ENCODE data around the gene SDHAF2. TPM values are rescaled to one million over a fixed set of nuclear protein-coding genes. Genes with fewer than 3 reads are reported as not detected.
"Not testable (repeated sequence)": the region's sequence is repeated elsewhere in the genome, so short reads cannot be mapped to it uniquely, and the experiment has no call there.

SDHAF2 gene
- 27.9 TPM for total RNA-seq
- long read RNA-seq, transcript SDHAF2-201 (4 exons, 2,033 nt), result major isoform, 44 of 52 reads
- long read RNA-seq, partial matches to known transcripts, result 2 of 52 reads
- long read RNA-seq, other reads (novel, unspliced or antisense), result 0 of 52 reads

DNA sequence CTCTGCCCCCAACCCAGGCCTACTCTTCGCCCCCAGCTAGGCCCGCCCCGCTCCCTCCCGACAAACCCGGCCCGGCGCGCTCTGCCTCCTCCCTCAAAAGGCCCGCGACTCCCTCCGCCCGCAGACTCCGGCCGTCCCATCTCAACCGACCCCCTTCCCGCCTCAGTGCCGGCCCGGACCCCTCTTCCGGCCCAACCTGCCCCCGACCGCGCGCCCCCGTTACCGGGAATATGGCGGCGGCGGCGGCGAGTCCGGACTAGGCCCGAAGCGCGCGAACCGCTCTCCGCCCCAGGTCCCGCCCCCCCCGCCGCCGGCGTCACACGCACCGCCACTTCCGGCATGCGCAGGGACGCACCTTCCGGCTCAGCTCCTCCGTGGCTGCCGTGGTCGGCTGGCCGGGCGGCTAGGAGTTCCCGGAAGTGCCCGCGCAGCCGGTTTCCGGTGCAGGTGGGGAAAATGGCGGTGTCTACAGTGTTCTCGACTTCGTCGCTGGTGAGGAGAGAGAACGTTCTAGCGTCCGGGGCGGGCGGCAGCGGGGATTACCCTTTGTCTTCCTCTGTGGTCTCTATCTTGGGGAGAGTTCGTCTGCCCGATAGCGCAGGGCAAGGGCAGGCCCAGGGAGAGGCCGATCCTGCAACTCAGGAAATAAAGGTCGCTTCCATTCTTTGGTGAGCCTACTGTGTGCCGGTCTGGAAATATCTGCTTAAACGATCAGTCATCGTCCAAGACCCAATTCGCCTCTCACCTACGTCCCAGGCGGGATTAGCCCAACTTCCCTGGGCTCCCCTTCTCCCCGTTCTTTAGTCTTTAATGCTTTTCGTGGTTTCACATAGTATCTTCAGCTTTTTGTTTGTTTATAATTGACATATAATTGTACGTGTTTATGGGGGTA is at the start of gene SDHAF2, which contains the start of gene CPSF7:
SDHAF2 (plus strand) TSS at position 434 of the 892 bp plus-strand sequence; CDS start at position 457, 23 bp downstream.
CPSF7 (minus strand) TSS at position 285 of the 892 bp plus-strand sequence. CDS start 740 bp downstream, outside the sequence.
- peak; percentile 99 for DNase-seq (ENCODE audit: low spot score)
- intact Hi-C loops (cut with DNase I), result loop anchor here (1.0 kb wide), 1 partner anchor 38 kb away; the partner anchor contains the start of gene TMEM216

DNA sequence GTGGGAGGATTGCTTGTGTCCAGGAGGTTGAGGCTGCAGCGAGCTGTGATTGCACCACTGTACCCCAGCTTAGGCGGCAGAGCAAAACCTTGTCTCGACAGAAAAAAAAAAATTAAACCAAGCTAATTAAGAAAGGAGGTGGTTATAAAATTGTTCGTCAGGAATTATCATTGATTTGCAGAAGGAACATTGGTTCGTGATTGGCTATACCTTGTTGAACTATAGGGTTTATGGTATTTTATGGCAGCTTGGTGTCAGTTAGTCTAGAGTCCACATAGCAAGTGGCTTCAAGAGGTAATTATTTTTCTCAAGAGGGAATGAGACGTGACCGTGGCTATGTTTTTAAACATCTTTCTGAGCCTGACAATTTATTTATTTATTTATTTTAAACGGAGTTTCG is 49.0 kb upstream of the SDHAF2 start:
- intact Hi-C loops (cut with DNase I), result loop anchor here (10.0 kb wide), 1 partner anchor 126 kb away; no protein-coding TSS in a partner anchor
- DNase-seq (ENCODE audit: low spot score), result no peak

DNA sequence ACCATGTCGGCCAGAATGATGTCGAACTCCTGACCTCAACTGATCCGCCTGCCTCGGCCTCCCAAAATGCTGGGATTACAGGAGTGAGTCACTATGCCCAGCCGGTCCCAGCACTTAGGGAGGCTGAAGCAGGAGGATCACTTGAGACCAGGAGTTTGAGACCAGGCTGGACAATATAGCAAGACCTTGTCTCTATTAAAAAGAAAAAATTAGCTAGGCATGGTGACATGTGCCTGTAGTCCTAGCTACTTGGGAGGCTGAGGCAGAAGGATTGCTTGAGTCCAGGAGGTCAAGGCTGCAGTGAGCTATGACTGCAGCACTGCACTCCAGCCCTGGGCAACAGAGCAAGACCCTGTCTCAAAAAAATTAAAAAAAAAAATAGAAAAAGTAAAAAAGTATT is 46.1 kb upstream of the SDHAF2 start:
- intact Hi-C loops (cut with DNase I), result loop anchor here (10.0 kb wide), 1 partner anchor 129 kb away; no protein-coding TSS in a partner anchor
- DNase-seq (ENCODE audit: low spot score), result not testable (repeated sequence)

DNA sequence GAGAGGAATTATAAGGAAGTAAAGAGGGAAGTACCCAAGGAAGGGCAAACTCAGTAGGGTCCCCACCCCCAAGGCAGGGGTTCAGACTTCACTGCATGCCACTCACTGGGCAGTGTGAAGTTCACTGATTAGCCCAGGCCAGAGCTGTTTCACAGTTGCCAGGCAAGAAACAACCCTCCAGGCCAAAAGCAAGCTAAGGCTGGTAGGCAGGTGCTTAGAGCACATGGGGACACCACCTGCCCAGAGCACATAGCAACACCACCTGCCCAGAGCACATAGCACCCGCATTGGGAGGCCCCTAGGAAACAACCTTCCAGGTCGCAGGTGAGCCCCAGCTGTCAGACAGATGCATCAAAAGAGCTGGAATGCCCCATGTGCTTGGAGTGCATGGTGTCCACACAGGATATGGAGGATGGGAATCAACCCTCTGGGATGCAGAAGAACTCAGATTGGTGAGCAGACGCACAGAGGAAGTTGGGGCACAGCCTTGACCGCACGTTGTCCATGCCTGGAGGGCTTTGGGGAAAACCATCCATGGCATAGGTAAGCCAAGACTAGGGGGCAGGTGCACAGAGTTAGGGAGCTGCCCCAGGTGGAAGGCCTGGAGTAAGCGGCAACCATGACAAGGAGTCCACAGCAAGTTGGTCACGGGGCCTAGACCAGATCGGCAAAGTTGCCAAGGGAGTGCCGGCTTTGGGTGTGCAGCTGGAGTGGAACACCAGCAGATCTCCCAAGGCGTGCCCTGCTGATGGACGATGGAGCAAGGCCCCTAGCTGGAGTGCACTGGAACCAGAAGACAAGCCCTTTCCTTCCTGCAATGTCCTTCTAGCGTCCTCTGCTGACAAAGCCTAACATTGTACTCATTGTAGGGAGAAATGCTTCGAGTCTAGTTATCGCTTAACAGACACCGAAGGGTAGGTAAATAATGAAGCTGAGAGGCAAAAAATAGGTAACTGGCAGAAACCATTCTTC is 45.4 kb upstream of the SDHAF2 start:
- intact Hi-C loops (cut with DNase I), result loop anchor here (1.0 to 10.0 kb wide), 2 partner anchors 48 to 130 kb away; no protein-coding TSS in a partner anchor
- DNase-seq (ENCODE audit: low spot score), result no peak

DNA sequence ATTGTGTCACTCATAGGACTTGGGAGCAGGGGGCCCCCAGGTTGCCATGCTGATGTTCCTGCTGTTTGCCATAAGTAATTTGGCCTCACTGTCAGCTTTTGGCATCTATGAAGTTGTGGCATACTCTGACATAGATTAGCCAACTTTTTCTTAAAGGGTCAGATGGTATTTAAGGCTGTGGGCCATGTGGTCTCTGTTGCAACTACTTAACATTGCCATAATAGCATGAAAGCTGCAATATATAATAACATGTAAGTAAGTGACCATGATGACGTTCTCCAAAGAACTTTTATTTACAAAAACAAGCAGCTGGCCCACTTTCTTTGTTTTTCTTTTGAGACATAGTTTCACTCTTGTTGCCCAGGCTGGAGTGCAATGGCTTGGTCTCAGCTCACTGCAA is 39.8 kb upstream of the SDHAF2 start:
- no peak for DNase-seq (ENCODE audit: low spot score)
- intact Hi-C loops (cut with DNase I), result no loop called here

DNA sequence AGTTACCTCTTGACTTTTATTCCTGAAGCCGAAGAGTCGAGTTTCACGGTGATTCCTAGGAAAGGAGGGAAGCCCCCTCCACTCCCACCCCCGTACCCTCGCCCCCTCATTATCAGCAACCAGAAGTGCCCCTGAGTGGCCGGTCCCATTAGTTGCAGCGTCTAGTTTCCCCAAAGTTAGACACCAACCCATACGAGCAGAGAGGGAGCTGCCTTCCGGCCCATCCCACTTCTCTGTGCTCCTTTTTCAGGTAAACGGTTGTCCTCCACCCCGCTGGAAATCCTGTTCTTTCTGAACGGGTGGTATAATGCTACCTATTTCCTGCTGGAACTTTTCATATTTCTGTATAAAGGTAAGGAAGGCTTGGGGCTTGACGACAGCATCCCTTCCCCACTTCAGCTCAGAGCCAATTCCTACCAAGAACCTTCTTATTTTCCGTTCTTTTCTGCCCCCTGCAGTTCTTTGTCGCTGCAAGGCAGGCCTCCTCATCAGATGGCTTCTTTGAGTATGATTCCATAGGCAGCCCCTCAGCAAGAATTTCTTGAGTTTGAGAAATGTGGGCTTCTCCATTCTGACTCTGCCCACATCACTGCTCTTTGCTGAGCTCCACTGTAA is 36.8 kb upstream of the SDHAF2 start:
- intact Hi-C loops (cut with DNase I), result loop anchor here (1.0 kb wide), 1 partner anchor 37 kb away; the partner anchor contains the start of gene SDHAF2
- no peak for DNase-seq (ENCODE audit: low spot score)

DNA sequence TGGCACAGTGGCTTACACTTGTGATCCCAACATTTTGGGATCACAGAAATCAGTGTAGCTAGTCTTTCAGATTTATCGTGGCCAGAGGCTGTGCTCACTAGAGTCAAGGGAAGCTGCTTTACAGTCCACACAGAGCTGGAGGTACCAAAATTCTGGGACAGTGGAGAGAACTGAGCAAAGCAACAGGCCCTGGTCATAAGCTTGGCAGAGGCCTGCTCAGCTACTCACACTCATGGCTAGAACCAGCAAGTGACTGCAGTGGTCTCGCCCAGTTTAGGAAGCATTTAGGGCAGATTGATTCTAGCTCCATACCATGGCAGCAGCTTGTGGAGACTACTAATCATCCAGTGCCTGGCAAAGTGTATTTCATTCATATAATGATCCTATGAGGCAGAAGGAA is 28.8 kb upstream of the SDHAF2 start:
- intact Hi-C loops (cut with DNase I), result no loop called here
- DNase-seq (ENCODE audit: low spot score), result no peak

DNA sequence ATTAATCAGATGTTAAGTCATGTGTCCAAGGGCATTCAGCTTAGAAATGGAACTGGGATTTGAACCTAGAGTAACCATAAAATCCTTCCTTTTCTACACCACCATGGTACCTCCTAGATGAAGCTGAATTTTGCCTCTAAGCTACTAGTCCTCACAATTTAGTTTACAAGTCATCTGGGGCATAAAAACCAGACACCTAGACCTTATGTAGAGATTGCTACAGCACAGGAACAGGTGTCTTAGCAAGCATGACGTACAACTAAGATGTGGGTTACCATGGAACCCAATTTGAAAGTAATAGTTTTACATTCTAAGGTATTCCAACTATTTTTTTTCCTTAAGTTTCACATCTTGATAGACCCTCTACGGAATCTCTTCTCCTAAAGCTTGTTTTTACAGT is 28.4 kb upstream of the SDHAF2 start:
- DNase-seq (ENCODE audit: low spot score), result no peak
- intact Hi-C loops (cut with DNase I), result no loop called here

DNA sequence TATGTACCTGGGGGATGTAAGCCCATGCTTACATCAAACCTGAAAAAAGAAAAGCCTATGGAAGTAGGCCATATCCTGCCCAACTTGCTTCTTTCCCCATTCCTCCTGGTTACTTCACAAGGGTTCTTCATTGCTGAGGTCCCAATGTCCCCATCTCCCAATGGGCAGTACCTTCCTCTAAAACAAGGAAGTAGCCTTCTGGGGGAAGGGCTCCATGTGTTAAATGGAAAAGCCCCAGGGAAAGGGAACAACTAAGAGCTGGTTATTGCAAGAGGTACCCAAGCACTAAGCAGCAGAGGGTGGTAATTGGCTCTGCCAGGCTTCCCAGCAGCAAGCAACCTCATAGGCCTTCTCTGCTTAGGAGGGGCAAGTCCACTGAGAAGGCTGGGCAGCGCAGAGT is 26.3 kb upstream of the SDHAF2 start:
- no peak for DNase-seq (ENCODE audit: low spot score)
- intact Hi-C loops (cut with DNase I), result no loop called here

DNA sequence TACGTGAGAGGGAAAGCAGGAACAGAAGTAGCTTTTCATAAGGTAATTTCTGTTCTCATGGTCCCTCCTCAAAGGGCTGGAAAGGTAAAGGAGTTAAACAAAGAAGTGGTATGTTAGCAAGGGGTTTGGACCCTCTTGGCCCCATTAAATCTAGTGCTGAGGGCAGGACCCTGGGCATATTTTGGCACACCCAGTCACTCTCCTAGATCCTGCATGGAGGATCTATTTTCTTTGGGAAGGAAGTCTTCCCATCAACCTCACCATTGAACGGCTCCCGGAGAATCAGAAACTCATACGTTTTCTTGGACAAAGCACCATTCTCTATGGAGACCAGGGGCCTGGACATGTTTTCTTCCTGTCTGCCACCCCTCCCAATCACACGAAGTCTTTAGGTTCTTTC is 25.8 kb upstream of the SDHAF2 start:
- no peak for DNase-seq (ENCODE audit: low spot score)
- intact Hi-C loops (cut with DNase I), result no loop called here

DNA sequence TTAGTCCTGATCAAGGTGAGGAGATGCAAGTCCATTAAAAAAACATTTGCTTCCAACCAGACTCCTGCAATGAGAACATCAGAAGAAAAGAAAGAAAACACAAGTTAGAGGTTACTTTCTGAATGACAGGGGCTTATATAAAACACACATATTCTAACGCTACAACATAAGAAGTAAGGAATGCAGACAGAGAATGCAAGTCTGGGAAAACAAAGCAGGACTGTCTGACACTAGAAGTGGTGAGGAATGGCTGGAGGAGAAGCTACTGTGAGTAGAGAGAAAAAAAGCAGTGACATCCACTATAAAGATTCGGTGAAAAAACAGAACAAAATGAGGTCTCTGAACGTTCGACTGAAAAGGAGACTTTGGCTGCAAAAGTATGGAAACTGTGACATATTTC is 25.3 kb upstream of the SDHAF2 start:
- intact Hi-C loops (cut with DNase I), result no loop called here
- DNase-seq (ENCODE audit: low spot score), result no peak

DNA sequence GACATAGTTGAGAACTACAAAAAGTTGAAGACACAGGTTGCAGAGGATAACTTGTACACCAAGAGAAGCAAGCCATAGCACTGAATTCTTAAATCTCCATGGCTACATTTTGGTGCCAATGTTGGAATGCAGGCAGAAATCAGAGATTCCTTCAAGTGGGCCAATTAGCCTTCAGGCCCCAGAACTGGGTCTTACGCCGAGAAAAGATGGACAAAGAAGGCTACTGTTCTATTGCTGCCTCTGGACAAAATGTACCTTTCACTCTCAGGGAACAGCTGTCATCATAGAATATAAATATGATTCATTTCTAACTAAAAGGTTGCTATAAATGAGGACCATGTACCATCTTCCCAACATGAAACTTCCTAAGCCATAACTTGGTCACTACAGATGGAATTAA is 23.9 kb upstream of the SDHAF2 start:
- DNase-seq (ENCODE audit: low spot score), result no peak
- intact Hi-C loops (cut with DNase I), result no loop called here

DNA sequence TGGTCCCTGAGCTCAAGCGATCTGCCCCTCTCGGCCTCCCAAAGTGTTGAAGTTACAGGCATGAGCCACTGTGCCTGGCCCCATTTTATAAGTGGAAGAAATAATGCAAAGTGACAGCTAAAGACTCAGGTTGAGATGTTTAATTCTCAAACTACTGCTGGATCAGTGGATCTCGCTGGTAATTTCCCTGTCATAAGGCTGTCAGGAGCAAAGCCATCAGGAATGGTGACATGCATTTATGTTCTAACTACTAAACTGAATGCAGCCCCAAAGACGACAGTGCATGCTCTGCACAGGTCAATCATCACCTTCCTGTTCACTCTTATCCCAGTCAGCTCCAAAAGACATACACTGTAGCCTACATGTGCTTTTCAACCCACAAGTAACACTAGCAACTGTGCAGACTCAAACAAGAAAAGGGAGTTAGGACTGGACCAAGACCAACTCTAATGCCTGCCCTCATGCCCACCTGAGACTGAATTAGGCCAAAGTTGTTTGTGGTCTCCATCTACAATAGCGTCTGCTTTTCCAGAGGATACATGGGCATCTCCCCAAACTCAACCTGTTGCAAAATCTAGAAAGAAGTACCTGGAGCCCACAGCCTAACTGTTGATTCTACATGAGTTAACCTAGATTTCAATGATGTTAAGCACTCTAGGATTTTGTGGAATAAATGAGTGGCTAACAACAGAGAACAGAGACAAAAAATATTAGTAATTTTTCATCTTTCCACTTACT is 22.8 kb upstream of the SDHAF2 start:
- DNase-seq (ENCODE audit: low spot score), result no peak
- intact Hi-C loops (cut with DNase I), result no loop called here

DNA sequence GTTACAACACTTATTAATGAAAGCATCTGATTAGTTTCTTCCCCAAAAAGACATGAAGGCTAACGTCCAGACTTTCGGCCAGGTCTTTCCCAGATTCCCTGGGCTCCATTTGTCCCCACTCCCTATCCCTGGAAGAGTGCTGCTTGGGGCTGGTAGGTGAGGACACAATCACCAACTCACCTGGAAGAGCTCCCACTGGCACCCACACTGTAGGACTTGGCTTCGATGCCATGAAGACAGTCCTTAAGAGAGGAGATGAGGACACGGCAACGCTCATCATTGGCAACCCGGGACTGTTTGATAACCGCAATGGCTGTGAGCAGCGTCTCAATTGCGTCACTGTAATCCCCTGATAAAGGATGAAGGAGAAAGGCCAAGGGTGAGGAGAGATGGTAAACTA is 18.3 kb upstream of the SDHAF2 start:
- no peak for DNase-seq (ENCODE audit: low spot score)
- intact Hi-C loops (cut with DNase I), result no loop called here

DNA sequence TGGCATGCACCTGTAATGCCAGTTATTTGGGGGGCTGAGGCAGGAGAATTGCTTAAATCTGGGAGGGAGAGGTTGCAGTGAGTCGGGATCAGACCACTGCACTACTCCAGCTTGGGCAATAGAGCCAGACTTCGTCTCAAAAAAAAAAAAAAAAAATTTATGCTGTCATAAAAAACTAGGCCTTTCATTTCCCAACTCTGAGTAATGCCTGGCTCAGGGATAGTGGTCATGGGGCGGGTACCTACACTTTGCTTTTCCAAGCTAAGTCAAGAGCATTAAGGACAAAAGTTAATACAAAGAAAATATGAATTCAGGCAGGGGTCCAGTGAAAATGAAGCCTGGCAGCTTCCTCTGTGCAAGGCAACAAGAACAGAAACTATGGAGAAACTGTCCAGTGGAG is 16.4 kb upstream of the SDHAF2 start:
- DNase-seq (ENCODE audit: low spot score), result no peak
- intact Hi-C loops (cut with DNase I), result no loop called here

DNA sequence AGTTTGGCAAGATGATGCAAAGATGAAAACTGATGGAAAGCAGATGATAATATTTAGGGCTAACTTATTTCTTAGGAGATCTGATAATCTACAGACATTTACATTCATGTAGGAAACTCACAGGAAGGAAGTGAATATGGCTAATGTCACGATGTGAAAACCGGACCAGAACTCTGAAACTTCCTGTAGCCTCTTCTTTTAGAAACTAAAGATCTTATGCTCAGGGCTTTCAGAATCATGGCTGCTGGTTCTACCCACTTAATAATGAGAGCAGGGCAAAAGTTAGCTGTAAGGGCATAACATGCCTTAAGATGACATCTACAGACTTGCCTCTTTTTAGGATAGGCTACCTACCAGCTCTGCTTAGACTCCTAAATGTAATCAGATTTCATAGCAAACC is 15.4 kb upstream of the SDHAF2 start:
- intact Hi-C loops (cut with DNase I), result no loop called here
- DNase-seq (ENCODE audit: low spot score), result no peak

DNA sequence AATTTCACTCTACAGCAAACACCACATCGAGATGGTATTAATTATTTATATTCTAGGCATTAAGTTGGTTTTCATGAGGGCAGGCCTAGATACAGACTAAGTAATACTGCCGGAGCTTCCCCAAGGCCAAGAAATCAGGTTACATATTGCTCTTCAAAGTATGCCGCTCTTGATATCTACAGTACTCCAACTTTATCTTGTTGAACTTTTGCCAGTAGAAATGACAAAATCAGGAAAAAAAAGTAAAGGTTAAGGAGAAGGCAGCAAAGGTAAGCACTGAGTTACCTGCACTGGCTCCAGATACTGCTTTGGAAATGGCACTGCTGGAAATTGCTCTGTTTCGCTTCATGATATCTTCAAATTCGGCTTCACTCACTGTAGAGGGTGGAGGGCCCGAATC is 14.5 kb upstream of the SDHAF2 start:
- DNase-seq (ENCODE audit: low spot score), result no peak
- intact Hi-C loops (cut with DNase I), result no loop called here

DNA sequence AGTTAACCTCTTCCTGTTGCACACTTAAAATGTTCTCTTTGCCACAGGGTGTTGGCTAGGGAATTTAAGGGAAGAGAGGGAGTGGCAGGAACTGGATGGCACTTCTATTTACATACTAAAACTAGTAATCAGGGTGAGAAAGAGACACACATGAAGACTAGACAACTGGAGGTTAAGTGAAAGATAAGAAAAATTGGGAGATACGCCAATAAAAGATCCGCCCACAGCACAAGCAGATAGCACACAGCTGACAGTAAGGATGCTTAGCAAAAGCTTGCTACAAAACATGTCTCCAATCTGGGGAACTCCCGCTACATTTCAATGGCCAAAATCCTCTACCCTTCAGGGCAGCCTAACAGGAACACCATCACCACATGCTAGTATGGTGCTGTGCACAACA is 13.0 kb upstream of the SDHAF2 start:
- DNase-seq (ENCODE audit: low spot score), result no peak
- intact Hi-C loops (cut with DNase I), result no loop called here

DNA sequence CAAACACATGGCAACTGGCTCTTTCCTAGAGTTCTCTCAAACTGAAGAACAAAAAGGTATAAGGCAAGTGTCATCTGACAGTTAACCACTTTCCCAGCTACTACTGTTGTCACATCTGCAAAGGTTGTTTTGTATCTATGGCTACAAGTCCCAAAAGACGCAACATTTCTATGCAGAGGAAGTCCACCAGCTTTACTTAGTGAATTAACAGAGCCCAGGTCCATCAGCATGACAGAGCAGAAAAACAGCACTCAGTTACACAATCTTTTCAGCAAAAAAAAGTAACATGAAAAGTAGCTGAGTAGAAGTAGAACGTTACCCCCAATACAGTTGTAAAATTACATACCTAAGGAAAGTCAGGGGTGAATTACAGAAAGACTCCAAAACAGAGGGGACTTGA is 12.3 kb upstream of the SDHAF2 start:
- intact Hi-C loops (cut with DNase I), result no loop called here
- no peak for DNase-seq (ENCODE audit: low spot score)

All from cardiac septum (tissue), 1 donor.